HepG2 (cell line): ENCODE results near the gene LIME1. TPM values are rescaled to one million over a fixed set of nuclear protein-coding genes. Genes with fewer than 3 reads are reported as not detected.

Source experiments
- CBX5 ChIP-seq: sonication (generic); formaldehyde crosslinking; IDR thresholded peaks from 2 replicates; pipeline ENCODE4 v1.4.0; 2020; ENCODE audit warnings: missing genetic modification reagents, borderline replicate concordance
- FIP1L1 ChIP-seq: fragments of 200-400 bp; formaldehyde crosslinking; IDR thresholded peaks from 2 replicates; pipeline ENCODE4 v1.6.1; 2018; ENCODE audit warnings: low read depth, mild to moderate bottlenecking, low read length, moderate library complexity, borderline replicate concordance; ENCODE audit not compliant: insufficient read depth
- FOXK2 ChIP-seq: fragments of 450-650 bp; IDR thresholded peaks from 2 replicates; pipeline ENCODE4 v1.6.1; 2016
- NCOA1 ChIP-seq: sonication (generic); formaldehyde crosslinking; IDR thresholded peaks from 2 replicates; pipeline ENCODE4 v1.9.0; 2021; ENCODE audit warnings: missing genetic modification reagents
- NFE2 ChIP-seq: sonication (generic); formaldehyde crosslinking; IDR thresholded peaks from 2 replicates; pipeline ENCODE4 v1.4.0; 2020; ENCODE audit warnings: missing genetic modification reagents
- SMARCC2 ChIP-seq: fragments of 450-650 bp; IDR thresholded peaks from 2 replicates; pipeline ENCODE4 v1.6.1; 2017; ENCODE audit warnings: antibody characterized with exemption, mild to moderate bottlenecking
- SNAI1 ChIP-seq: sonication (generic); formaldehyde crosslinking; IDR thresholded peaks from 2 replicates; pipeline ENCODE4 v1.5.0; 2020; ENCODE audit warnings: mild to moderate bottlenecking, missing genetic modification reagents, borderline replicate concordance
- SRSF9 ChIP-seq: fragments of 200-400 bp; formaldehyde crosslinking; IDR thresholded peaks from 2 replicates; pipeline ENCODE4 v1.6.1; 2018; ENCODE audit warnings: borderline replicate concordance, mild to moderate bottlenecking, low read depth, low read length; ENCODE audit not compliant: insufficient read depth, poor library complexity, severe bottlenecking
- ZEB1 ChIP-seq: IDR thresholded peaks from 2 replicates; pipeline ENCODE4 v1.6.1; 2012; ENCODE audit warnings: mild to moderate bottlenecking, low read depth, inconsistent platforms; ENCODE audit not compliant: insufficient replicate concordance
- ZNF101 ChIP-seq: sonication (generic); formaldehyde crosslinking; IDR thresholded peaks from 2 replicates; pipeline ENCODE4 v1.4.0; 2020; ENCODE audit warnings: mild to moderate bottlenecking, low read depth, missing genetic modification reagents, borderline replicate concordance
- ZNF224 ChIP-seq: sonication (generic); formaldehyde crosslinking; IDR thresholded peaks from 2 replicates; pipeline ENCODE4 v1.5.0; 2020; ENCODE audit warnings: mild to moderate bottlenecking, missing genetic modification reagents
- ZNF460 ChIP-seq: sonication (generic); formaldehyde crosslinking; IDR thresholded peaks from 2 replicates; pipeline ENCODE4 v1.5.1; 2020; ENCODE audit warnings: missing genetic modification reagents, mild to moderate bottlenecking, borderline replicate concordance
- ZNF749 ChIP-seq: sonication (generic); formaldehyde crosslinking; IDR thresholded peaks from 2 replicates; pipeline ENCODE4 v1.8.0; 2022; ENCODE audit warnings: mild to moderate bottlenecking, missing genetic modification reagents, moderate library complexity, borderline replicate concordance
- polyA plus RNA-seq, 8 experiments: library from polyadenylated mRNA; depleted of rRNA in 3 of 8; stranded (reverse) in 7 of 8; unstranded in 1 of 8; fragments of >200 nt; fragmentation: Illumina TruSeq in 4 of 8; extraction: Trizol in 4 of 8; gene quantifications; 2 replicates each; pipeline versions ENCODE4 v1.2.1 to v1.2.3, GENCODE V29; 2011 to 2016; ENCODE audit warnings: low read depth in 4 of 8, missing spikeins in 1 of 8, mixed read lengths in 1 of 8; ENCODE audit not compliant: insufficient read depth in 1 of 8
- total RNA-seq, 5 experiments: library from RNA; depleted of rRNA; stranded (reverse); fragments of >200 nt; fragmentation: Illumina TruSeq; extraction: Trizol; gene quantifications; 2 replicates each; pipeline ENCODE4 v1.2.3, GENCODE V29; 2016; ENCODE audit warnings: low read depth in 1 of 5
- TF ChIP-seq, protein P1 (sequence below): sonication (generic); formaldehyde crosslinking; IDR thresholded peaks from 2 replicates; pipeline ENCODE4 v1.4.0; 2020; ENCODE audit warnings: missing genetic modification reagents
- TF ChIP-seq, protein P2 (sequence below): sonication (generic); formaldehyde crosslinking; conservative IDR thresholded peaks from 2 replicates; pipeline ENCODE4 v1.4.0; 2020; ENCODE audit warnings: mild to moderate bottlenecking, missing genetic modification reagents, moderate library complexity
- TF ChIP-seq, protein P3 (sequence below): sonication (generic); formaldehyde crosslinking; IDR thresholded peaks from 2 replicates; pipeline ENCODE4 v1.5.1; 2020; ENCODE audit warnings: mild to moderate bottlenecking, missing genetic modification reagents, borderline replicate concordance
- TF ChIP-seq, protein P4 (sequence below): sonication (generic); formaldehyde crosslinking; IDR thresholded peaks from 2 replicates; pipeline ENCODE4 v1.8.1; 2023; ENCODE audit warnings: mild to moderate bottlenecking, missing genetic modification reagents

The LIME1 gene
- total and polyA plus RNA-seq, 2 of the 13 experiments (the other 11 are each of a cell fraction or from before 2014, with no cell fraction given) = 13.0 to 61.5 TPM

DNA sequence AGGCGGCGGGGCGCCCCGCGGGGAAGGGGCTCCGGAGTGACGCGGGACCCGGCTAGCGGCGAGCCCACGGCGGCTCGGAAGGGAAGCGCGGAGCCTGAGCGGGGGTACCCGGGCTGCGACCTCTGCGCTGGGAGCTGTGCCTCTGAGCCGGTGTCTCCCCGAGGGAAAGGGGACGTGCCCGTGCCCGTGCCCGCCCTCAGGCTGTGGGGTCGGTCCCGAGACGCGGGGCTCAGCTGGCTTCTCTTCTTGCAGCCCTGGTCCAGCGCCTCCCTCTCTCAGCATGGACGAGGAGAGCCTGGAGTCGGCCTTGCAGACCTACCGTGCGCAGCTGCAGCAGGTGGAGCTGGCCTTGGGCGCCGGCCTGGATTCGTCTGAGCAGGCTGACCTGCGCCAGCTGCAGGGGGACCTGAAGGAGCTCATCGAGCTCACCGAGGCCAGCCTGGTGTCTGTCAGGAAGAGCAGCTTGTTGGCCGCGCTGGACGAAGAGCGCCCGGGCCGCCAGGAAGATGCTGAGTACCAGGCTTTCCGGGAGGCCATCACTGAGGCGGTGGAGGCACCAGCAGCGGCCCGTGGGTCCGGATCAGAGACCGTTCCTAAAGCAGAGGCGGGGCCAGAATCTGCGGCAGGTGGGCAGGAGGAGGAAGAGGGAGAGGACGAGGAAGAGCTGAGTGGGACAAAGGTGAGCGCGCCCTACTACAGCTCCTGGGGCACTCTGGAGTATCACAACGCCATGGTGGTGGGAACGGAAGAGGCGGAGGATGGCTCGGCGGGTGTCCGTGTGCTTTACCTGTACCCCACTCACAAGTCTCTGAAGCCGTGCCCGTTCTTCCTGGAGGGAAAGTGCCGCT lies 27.9 kb upstream of the LIME1 start (continued):
- TF ChIP-seq, protein P1, sequence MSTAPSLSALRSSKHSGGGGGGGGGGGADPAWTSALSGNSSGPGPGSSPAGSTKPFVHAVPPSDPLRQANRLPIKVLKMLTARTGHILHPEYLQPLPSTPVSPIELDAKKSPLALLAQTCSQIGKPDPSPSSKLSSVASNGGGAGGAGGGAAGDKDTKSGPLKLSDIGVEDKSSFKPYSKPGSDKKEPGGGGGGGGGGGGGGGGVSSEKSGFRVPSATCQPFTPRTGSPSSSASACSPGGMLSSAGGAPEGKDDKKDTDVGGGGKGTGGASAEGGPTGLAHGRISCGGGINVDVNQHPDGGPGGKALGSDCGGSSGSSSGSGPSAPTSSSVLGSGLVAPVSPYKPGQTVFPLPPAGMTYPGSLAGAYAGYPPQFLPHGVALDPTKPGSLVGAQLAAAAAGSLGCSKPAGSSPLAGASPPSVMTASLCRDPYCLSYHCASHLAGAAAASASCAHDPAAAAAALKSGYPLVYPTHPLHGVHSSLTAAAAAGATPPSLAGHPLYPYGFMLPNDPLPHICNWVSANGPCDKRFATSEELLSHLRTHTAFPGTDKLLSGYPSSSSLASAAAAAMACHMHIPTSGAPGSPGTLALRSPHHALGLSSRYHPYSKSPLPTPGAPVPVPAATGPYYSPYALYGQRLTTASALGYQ = no peak
- no peak for TF ChIP-seq CBX5 (CRISPR knock-in tag)
- TF ChIP-seq ZNF749 (CRISPR knock-in tag) = no peak
- no peak for TF ChIP-seq ZNF460 (CRISPR knock-in tag)
- no peak for TF ChIP-seq ZEB1
- no peak for TF ChIP-seq SRSF9
- no peak for TF ChIP-seq SNAI1 (CRISPR knock-in tag)
- TF ChIP-seq, protein P2, sequence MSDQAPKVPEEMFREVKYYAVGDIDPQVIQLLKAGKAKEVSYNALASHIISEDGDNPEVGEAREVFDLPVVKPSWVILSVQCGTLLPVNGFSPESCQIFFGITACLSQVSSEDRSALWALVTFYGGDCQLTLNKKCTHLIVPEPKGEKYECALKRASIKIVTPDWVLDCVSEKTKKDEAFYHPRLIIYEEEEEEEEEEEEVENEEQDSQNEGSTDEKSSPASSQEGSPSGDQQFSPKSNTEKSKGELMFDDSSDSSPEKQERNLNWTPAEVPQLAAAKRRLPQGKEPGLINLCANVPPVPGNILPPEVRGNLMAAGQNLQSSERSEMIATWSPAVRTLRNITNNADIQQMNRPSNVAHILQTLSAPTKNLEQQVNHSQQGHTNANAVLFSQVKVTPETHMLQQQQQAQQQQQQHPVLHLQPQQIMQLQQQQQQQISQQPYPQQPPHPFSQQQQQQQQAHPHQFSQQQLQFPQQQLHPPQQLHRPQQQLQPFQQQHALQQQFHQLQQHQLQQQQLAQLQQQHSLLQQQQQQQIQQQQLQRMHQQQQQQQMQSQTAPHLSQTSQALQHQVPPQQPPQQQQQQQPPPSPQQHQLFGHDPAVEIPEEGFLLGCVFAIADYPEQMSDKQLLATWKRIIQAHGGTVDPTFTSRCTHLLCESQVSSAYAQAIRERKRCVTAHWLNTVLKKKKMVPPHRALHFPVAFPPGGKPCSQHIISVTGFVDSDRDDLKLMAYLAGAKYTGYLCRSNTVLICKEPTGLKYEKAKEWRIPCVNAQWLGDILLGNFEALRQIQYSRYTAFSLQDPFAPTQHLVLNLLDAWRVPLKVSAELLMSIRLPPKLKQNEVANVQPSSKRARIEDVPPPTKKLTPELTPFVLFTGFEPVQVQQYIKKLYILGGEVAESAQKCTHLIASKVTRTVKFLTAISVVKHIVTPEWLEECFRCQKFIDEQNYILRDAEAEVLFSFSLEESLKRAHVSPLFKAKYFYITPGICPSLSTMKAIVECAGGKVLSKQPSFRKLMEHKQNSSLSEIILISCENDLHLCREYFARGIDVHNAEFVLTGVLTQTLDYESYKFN = no peak; the same call in 1 of the 2 replicates
- TF ChIP-seq, protein P3, sequence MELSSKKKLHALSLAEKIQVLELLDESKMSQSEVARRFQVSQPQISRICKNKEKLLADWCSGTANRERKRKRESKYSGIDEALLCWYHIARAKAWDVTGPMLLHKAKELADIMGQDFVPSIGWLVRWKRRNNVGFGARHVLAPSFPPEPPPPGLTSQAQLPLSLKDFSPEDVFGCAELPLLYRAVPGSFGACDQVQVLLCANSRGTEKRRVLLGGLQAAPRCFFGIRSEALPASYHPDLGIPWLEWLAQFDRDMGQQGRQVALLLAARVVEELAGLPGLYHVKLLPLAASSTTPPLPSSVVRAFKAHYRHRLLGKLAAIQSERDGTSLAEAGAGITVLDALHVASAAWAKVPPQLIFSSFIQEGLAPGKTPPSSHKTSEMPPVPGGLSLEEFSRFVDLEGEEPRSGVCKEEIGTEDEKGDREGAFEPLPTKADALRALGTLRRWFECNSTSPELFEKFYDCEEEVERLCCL = no peak
- TF ChIP-seq FOXK2 = no peak
- no peak for TF ChIP-seq FIP1L1
- no peak for TF ChIP-seq NFE2 (CRISPR knock-in tag)
- TF ChIP-seq ZNF101 (CRISPR knock-in tag) = no peak
- no peak for TF ChIP-seq ZNF224
- TF ChIP-seq SMARCC2 = no peak
- no peak for TF ChIP-seq NCOA1 (CRISPR knock-in tag)
- TF ChIP-seq, protein P4, sequence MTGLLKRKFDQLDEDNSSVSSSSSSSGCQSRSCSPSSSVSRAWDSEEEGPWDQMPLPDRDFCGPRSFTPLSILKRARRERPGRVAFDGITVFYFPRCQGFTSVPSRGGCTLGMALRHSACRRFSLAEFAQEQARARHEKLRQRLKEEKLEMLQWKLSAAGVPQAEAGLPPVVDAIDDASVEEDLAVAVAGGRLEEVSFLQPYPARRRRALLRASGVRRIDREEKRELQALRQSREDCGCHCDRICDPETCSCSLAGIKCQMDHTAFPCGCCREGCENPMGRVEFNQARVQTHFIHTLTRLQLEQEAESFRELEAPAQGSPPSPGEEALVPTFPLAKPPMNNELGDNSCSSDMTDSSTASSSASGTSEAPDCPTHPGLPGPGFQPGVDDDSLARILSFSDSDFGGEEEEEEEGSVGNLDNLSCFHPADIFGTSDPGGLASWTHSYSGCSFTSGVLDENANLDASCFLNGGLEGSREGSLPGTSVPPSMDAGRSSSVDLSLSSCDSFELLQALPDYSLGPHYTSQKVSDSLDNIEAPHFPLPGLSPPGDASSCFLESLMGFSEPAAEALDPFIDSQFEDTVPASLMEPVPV (CRISPR knock-in tag) = no peak
